Stimulated activated CD4-positive, alpha-beta T cell treated with anti-CD3 and anti-CD28 coated beads, Interleukin-4, amount 100 ng/mL, for 1 hour (primary cell): ENCODE results near the gene GSTA5.
"Not testable (repeated sequence)": the region's sequence is repeated elsewhere in the genome, so short reads cannot be mapped to it uniquely, and the experiment has no call there.

Source experiments
- DNase-seq: peaks from one replicate; pipeline ENCODE4 v3.0.0-alpha.2; 2020

GSTA5 gene

GRCh38 chr6:52787917-52788316, 52.7 kb downstream of the GSTA5 start:
- DNase-seq, result no peak

GRCh38 chr6:52786249-52786956, 54.2 kb downstream of the GSTA5 start:
- no peak for DNase-seq

GRCh38 chr6:52782696-52783274, 57.8 kb downstream of the GSTA5 start:
- not testable (repeated sequence) for DNase-seq

GRCh38 chr6:52782209-52782608, 58.4 kb downstream of the GSTA5 start:
- not testable (repeated sequence) for DNase-seq
